Measurements from ENCODE around the gene XRRA1. TPM values are rescaled to one million over a fixed set of nuclear protein-coding genes. Genes with fewer than 3 reads are reported as not detected.

Gene XRRA1
- total and polyA plus RNA-seq, 2 of the 4 experiments (the other 2 are of a cell fraction), result 5.4 to 6.3 TPM

GRCh38 chr11:74849525-74850391, 99.1 kb downstream of the XRRA1 start (continued):
- TF ChIP-seq, protein P1, sequence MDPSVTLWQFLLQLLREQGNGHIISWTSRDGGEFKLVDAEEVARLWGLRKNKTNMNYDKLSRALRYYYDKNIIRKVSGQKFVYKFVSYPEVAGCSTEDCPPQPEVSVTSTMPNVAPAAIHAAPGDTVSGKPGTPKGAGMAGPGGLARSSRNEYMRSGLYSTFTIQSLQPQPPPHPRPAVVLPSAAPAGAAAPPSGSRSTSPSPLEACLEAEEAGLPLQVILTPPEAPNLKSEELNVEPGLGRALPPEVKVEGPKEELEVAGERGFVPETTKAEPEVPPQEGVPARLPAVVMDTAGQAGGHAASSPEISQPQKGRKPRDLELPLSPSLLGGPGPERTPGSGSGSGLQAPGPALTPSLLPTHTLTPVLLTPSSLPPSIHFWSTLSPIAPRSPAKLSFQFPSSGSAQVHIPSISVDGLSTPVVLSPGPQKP (IDR thresholded peaks at IDR 0.05; ENCODE audit: borderline replicate concordance, low read depth, low read length), result no peak
- no peak for TF ChIP-seq RFX5 (IDR thresholded peaks at IDR 0.05; ENCODE audit: low read depth, low read length)

DNA sequence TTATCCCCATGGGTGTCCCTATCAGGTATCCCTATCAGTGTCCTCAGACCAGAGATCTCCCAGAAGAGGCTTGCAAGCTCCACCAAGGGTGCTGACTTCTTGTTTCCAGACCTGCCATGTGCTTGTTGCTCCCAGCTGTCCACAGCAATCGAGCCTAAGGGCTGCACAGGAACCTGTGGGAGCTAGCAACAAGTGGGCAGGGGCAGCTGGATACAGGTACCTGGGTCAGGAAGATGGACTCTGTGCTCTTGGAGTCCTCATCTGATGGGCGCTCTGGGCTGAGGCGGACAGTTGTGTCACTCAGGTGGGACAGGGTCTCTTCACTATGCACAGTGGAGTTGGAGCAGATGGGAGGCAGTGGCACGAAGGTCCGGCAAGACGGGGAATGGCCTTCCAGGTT, 101.0 kb downstream of the XRRA1 start:
- H3K14ac ChIP-seq (replicated peaks; ENCODE audit: low read depth, low read length), result no peak overlapping the region
- CTCF ChIA-PET, result no interaction called here
- H4K91ac ChIP-seq (ENCODE audit: insufficient read depth, low read depth, low read length), result no peak overlapping the region
- 100% methylated on average over 3 of the region's 6 CpGs; no CpG with 5 or more reads in 1 of the 2 experiments for WGBS, 2 experiments (ENCODE audit: extremely low coverage in 2 of 2, insufficient read length in 1 of 2)
- H3K9me3 ChIP-seq (ENCODE audit: control insufficient read depth, insufficient read depth, low read length), result no peaks in the 10 kb centered on the region
- H3K79me1 ChIP-seq (ENCODE audit: low read depth in 1 of 2, low read length in 2 of 2), result peaks cover 8 to 21% of the 10 kb centered on the region in 2 experiments
- intact Hi-C loops (cut with micrococcal nuclease), result no loop called here
- H2AK5ac ChIP-seq (ENCODE audit: low read depth, low read length), result 0 out of 2 replicates have a peak overlapping the region, but pooled peaks have one; percentile 6
- in situ Hi-C loops (cut with MboI; ENCODE audit: low sequenced_read_pairs), result no loop called here
- H2BK15ac ChIP-seq (ENCODE audit: low read depth, low read length), result no peak overlapping the region
- no peak for DNase-seq
- no peak overlapping the region for H3K4me3 ChIP-seq (ENCODE audit: insufficient read depth, low read depth, low read length)
- H3K56ac ChIP-seq (ENCODE audit: extremely low read depth, insufficient read depth, low read length), result no peak overlapping the region
- no peak overlapping the region for H2AK9ac ChIP-seq (replicated peaks; ENCODE audit: low read depth, low read length, poor library complexity)
- H3K9ac ChIP-seq (ENCODE audit: low read depth, low read length), result no peak overlapping the region
- no peak overlapping the region for H2BK120ac ChIP-seq (ENCODE audit: low read depth, low read length)
- H2BK20ac ChIP-seq (ENCODE audit: low read depth, low read length), result no peak overlapping the region
- no peak overlapping the region for H3K23ac ChIP-seq (ENCODE audit: low read depth, low read length)
- H3K4me2 ChIP-seq (ENCODE audit: low read depth, low read length), result no peak overlapping the region
- peaks cover 12% of the 10 kb centered on the region for H3K4me1 ChIP-seq (ENCODE audit: control insufficient read depth, insufficient read depth, low read length)
- peaks cover 41% of the 10 kb centered on the region for H3K36me3 ChIP-seq (ENCODE audit: control insufficient read depth, insufficient read depth, low read length)
- POLR2A ChIA-PET (ENCODE audit: unreplicated experiment), result no interaction called here
- H4K8ac ChIP-seq (ENCODE audit: low read depth in 2 of 2, low read length in 2 of 2), result no peak overlapping the region
- H3K9me1 ChIP-seq (ENCODE audit: insufficient read depth, low read length), result peaks cover 34% of the 10 kb centered on the region
- H3K27me3 ChIP-seq (ENCODE audit: control insufficient read depth, insufficient read depth, low read length), result no peaks in the 10 kb centered on the region
- H2BK5ac ChIP-seq (ENCODE audit: low read depth, low read length, poor library complexity, severe bottlenecking), result no peak overlapping the region
- no TSS peak for BruUV-seq (replicated peaks)
- peaks cover 8% of the 10 kb centered on the region; the same call in 1 of the 2 replicates for H4K20me1 ChIP-seq (ENCODE audit: insufficient read depth, low read length)
- no peak overlapping the region for H3K27ac ChIP-seq (ENCODE audit: insufficient read depth, low read length)
- H4K5ac ChIP-seq (ENCODE audit: low read depth, low read length), result no peak overlapping the region
- dilution Hi-C loops (cut with HindIII; ENCODE audit: low sequenced_read_pairs, unreplicated experiment), result no loop called here
- H2AFZ ChIP-seq (replicated peaks; ENCODE audit: low read length, poor library complexity), result peak overlapping the region; percentile 3
- no peak for ATAC-seq (ENCODE audit: low read depth)
- no peak overlapping the region for H3K18ac ChIP-seq (ENCODE audit: low read depth, low read length)
- no peak overlapping the region for H3K4ac ChIP-seq (ENCODE audit: low read depth, low read length)
- TF ChIP-seq CEBPB (IDR thresholded peaks at IDR 0.05; ENCODE audit: low read depth, low read length) (no peak), BHLHE40 (IDR thresholded peaks at IDR 0.05; ENCODE audit: low read depth, low read length) (no peak), RFX5 (IDR thresholded peaks at IDR 0.05; ENCODE audit: low read depth, low read length) (no peak), RCOR1 (IDR thresholded peaks at IDR 0.05; ENCODE audit: insufficient replicate concordance, low read length) (no peak), NFE2L2 (IDR thresholded peaks at IDR 0.05; ENCODE audit: low read depth, low read length) (no peak), RAD21 (IDR thresholded peaks at IDR 0.05; ENCODE audit: low read length) (no peak)
- TF ChIP-seq, protein P1 (IDR thresholded peaks at IDR 0.05; ENCODE audit: borderline replicate concordance, low read depth, low read length), result no peak
